K562 (cell line): ENCODE measurements around the gene LZTS2. TPM values are rescaled to one million over a fixed set of nuclear protein-coding genes. Genes with fewer than 3 reads are reported as not detected.

Source experiments
- ETV5 ChIP-seq: sonication (generic); formaldehyde crosslinking; IDR thresholded peaks from 2 replicates; pipeline ENCODE4 v1.4.0; 2020; ENCODE audit warnings: low read depth, mild to moderate bottlenecking, missing genetic modification reagents
- ETV6 ChIP-seq, 3 experiments: fragments of 150-350 bp in 1 of 3; sonication (generic) in 1 of 3; formaldehyde crosslinking in 1 of 3; IDR thresholded peaks; 2 replicates each; pipeline versions ENCODE4 v1.6.1 to v1.8.0; 2014 to 2022; ENCODE audit warnings: borderline replicate concordance in 2 of 3, low read depth in 2 of 3, antibody characterized with exemption in 1 of 3, low read length in 1 of 3, mild to moderate bottlenecking in 1 of 3, missing genetic modification reagents in 1 of 3
- GTF2B ChIP-seq: IDR thresholded peaks from 2 replicates; pipeline ENCODE4 v1.6.1; 2011; ENCODE audit not compliant: insufficient read length; ENCODE audit errors: extremely low read depth
- IRF1 ChIP-seq: sonication (generic); formaldehyde crosslinking; IDR thresholded peaks from 2 replicates; pipeline ENCODE4 v1.8.0; 2022; ENCODE audit warnings: missing genetic modification reagents, mild to moderate bottlenecking, borderline replicate concordance
- LEF1 ChIP-seq: fragments of 450-650 bp; IDR thresholded peaks from 2 replicates; pipeline ENCODE4 v1.6.1; 2016; ENCODE audit warnings: mild to moderate bottlenecking
- MCM5 ChIP-seq: fragments of 450-650 bp; IDR thresholded peaks from 2 replicates; pipeline ENCODE4 v1.6.1; 2016; ENCODE audit warnings: low read depth
- MYBL2 ChIP-seq, 2 experiments: fragments of 450-650 bp in 1 of 2; sonication (generic) in 1 of 2; formaldehyde crosslinking in 1 of 2; IDR thresholded peaks; 2 replicates each; pipeline versions ENCODE4 v1.6.1 to v1.8.1; 2017 to 2022; ENCODE audit warnings: borderline replicate concordance in 1 of 2, inconsistent platforms in 1 of 2, low read depth in 1 of 2, mild to moderate bottlenecking in 1 of 2, missing genetic modification reagents in 1 of 2, moderate library complexity in 1 of 2
- NBN ChIP-seq: fragments of 450-650 bp; IDR thresholded peaks from 2 replicates; pipeline ENCODE4 v1.6.1; 2016; ENCODE audit warnings: low read depth, mild to moderate bottlenecking
- STAT5B ChIP-seq: fragments of 250-450 bp; sonication (Bioruptor Pico); IDR thresholded peaks from 2 replicates; pipeline ENCODE4 v1.8.0; 2021; ENCODE audit warnings: mild to moderate bottlenecking, inconsistent platforms
- TAF7 ChIP-seq: fragments of 450-650 bp; IDR thresholded peaks from 2 replicates; pipeline ENCODE4 v1.6.1; 2016; ENCODE audit warnings: missing genetic modification characterization, missing compliant biosample characterization
- TCF3 ChIP-seq: sonication (generic); formaldehyde crosslinking; IDR thresholded peaks from 2 replicates; pipeline ENCODE4 v1.4.0; 2020; ENCODE audit warnings: mild to moderate bottlenecking, missing genetic modification reagents
- ZKSCAN1 ChIP-seq: fragments of 150-350 bp; IDR thresholded peaks from 2 replicates; pipeline ENCODE4 v1.6.1; 2016; ENCODE audit warnings: low read depth, low read length
- ZNF212 ChIP-seq: fragments of 450-650 bp; formaldehyde crosslinking; IDR thresholded peaks from 2 replicates; pipeline ENCODE4 v1.4.0; 2020; ENCODE audit warnings: mild to moderate bottlenecking
- ZNF311 ChIP-seq: fragments of 250-450 bp; sonication (Bioruptor Pico); IDR thresholded peaks from 2 replicates; pipeline ENCODE4 v1.4.0; 2020; ENCODE audit warnings: mild to moderate bottlenecking, moderate library complexity
- ZNF316 ChIP-seq: fragments of 450-650 bp; IDR thresholded peaks from 2 replicates; pipeline ENCODE4 v1.6.1; 2016
- ZNF699 ChIP-seq: fragments of 250-450 bp; sonication (Bioruptor Pico); IDR thresholded peaks from 2 replicates; pipeline ENCODE4 v1.8.0; 2021; ENCODE audit warnings: mild to moderate bottlenecking, moderate library complexity; ENCODE audit not compliant: insufficient replicate concordance
- polyA plus RNA-seq, 8 experiments: library from polyadenylated mRNA; depleted of rRNA in 4 of 8; stranded (reverse) in 5 of 8; unstranded in 3 of 8; fragments of >200 nt; fragmentation: Nextera tagmentation in 2 of 8; fragmentation: Illumina TruSeq in 1 of 8; extraction: Ambion mirVana in 2 of 8; extraction: Trizol in 1 of 8; gene quantifications; 2 replicates each; pipeline versions ENCODE4 v1.2.1 to v1.2.3, GENCODE V29; 2011 to 2014; ENCODE audit warnings: inconsistent platforms in 1 of 8, missing spikeins in 1 of 8
- total RNA-seq, 7 experiments: library from RNA; depleted of rRNA in 6 of 7; stranded (reverse); fragments of >200 nt in 6 of 7; fragmentation: Illumina TruSeq in 2 of 7; extraction: Trizol in 2 of 7; gene quantifications; 2 replicates each; pipeline versions ENCODE4 v1.2.1 to v1.2.3, GENCODE V29; 2011 to 2021; ENCODE audit warnings: low replicate concordance in 1 of 7
- TF ChIP-seq, protein P1 (sequence below): fragments of 200-800 bp; sonication (Bioruptor generic); IDR thresholded peaks from 2 replicates; pipeline ENCODE4 v1.6.1; 2017; ENCODE audit warnings: missing genetic modification characterization, missing compliant biosample characterization
- TF ChIP-seq, protein P2 (sequence below): sonication (generic); formaldehyde crosslinking; IDR thresholded peaks from 2 replicates; pipeline ENCODE4 v1.8.0; 2023; ENCODE audit warnings: mild to moderate bottlenecking, missing genetic modification reagents

Gene LZTS2
- total and polyA plus RNA-seq, 9 of the 15 experiments (the other 6 are each of a cell fraction or from before 2014, with no cell fraction given): 0.23 to 42.5 (median 14.7) TPM

- TF ChIP-seq, protein P1, sequence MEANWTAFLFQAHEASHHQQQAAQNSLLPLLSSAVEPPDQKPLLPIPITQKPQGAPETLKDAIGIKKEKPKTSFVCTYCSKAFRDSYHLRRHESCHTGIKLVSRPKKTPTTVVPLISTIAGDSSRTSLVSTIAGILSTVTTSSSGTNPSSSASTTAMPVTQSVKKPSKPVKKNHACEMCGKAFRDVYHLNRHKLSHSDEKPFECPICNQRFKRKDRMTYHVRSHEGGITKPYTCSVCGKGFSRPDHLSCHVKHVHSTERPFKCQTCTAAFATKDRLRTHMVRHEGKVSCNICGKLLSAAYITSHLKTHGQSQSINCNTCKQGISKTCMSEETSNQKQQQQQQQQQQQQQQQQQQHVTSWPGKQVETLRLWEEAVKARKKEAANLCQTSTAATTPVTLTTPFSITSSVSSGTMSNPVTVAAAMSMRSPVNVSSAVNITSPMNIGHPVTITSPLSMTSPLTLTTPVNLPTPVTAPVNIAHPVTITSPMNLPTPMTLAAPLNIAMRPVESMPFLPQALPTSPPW (CRISPR knock-in tag): peak; percentile 79
- TF ChIP-seq NBN (no peak), IRF1 (CRISPR knock-in tag) (no peak), TCF3 (CRISPR knock-in tag) (peak; percentile 46; the same call in 1 of the 2 replicates), MCM5 (no peak), ZNF212 (CRISPR knock-in tag) (no peak), ZNF699 (CRISPR knock-in tag) (no peak), STAT5B (CRISPR knock-in tag) (no peak), ETV5 (CRISPR knock-in tag) (no peak), ZNF311 (CRISPR knock-in tag) (no peak), ETV6 (IDR thresholded peaks at IDR 0.05; ENCODE audit: borderline replicate concordance in 1 of 2, low read depth in 2 of 2, low read length in 1 of 2) (no peak), ETV6 (CRISPR knock-in tag; IDR thresholded peaks at IDR 0.05; ENCODE audit: borderline replicate concordance) (no peak), MYBL2 (IDR thresholded peaks at IDR 0.05; ENCODE audit: low read depth) (no peak), MYBL2 (CRISPR knock-in tag; IDR thresholded peaks at IDR 0.05; ENCODE audit: borderline replicate concordance) (no peak), ZNF316 (no peak), LEF1 (no peak), ZKSCAN1 (no peak), TAF7 (tag) (no peak), GTF2B (no peak)
- TF ChIP-seq, protein P2, sequence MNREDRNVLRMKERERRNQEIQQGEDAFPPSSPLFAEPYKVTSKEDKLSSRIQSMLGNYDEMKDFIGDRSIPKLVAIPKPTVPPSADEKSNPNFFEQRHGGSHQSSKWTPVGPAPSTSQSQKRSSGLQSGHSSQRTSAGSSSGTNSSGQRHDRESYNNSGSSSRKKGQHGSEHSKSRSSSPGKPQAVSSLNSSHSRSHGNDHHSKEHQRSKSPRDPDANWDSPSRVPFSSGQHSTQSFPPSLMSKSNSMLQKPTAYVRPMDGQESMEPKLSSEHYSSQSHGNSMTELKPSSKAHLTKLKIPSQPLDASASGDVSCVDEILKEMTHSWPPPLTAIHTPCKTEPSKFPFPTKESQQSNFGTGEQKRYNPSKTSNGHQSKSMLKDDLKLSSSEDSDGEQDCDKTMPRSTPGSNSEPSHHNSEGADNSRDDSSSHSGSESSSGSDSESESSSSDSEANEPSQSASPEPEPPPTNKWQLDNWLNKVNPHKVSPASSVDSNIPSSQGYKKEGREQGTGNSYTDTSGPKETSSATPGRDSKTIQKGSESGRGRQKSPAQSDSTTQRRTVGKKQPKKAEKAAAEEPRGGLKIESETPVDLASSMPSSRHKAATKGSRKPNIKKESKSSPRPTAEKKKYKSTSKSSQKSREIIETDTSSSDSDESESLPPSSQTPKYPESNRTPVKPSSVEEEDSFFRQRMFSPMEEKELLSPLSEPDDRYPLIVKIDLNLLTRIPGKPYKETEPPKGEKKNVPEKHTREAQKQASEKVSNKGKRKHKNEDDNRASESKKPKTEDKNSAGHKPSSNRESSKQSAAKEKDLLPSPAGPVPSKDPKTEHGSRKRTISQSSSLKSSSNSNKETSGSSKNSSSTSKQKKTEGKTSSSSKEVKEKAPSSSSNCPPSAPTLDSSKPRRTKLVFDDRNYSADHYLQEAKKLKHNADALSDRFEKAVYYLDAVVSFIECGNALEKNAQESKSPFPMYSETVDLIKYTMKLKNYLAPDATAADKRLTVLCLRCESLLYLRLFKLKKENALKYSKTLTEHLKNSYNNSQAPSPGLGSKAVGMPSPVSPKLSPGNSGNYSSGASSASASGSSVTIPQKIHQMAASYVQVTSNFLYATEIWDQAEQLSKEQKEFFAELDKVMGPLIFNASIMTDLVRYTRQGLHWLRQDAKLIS (CRISPR knock-in tag): no peak
Measured at GRCh38 chr10:101011517-101012423, 12.2 kb downstream of the LZTS2 start (continued).
